GM21367 (cell line): ENCODE measurements around the gene TCP11L2.
"Not testable (repeated sequence)": the region's sequence is repeated elsewhere in the genome, so short reads cannot be mapped to it uniquely, and the experiment has no call there.

Experiments
- ATAC-seq: cut with Tn5 transposase; IDR thresholded peaks from one replicate; pipeline ENCODE4 v1.9.1; 2021; ENCODE audit not compliant: unreplicated experiment

TCP11L2 gene

GRCh38 chr12:106282457-106283097, 20.0 kb upstream of the TCP11L2 start:
- ATAC-seq: no peak

GRCh38 chr12:106284358-106285105, 18.0 kb upstream of the TCP11L2 start:
- ATAC-seq: no peak

GRCh38 chr12:106285982-106286381, 16.6 kb upstream of the TCP11L2 start:
- no peak for ATAC-seq

GRCh38 chr12:106286576-106287162, 15.9 kb upstream of the TCP11L2 start:
- not testable (repeated sequence) for ATAC-seq

- ATAC-seq: no peak
These were observed 15.2 kb upstream of the TCP11L2 start for GRCh38 chr12:106287364-106287763.

GRCh38 chr12:106288101-106288493, 14.4 kb upstream of the TCP11L2 start:
- ATAC-seq: no peak

GRCh38 chr12:106288494-106289195, 13.9 kb upstream of the TCP11L2 start:
- no peak for ATAC-seq

GRCh38 chr12:106289196-106289681, 13.3 kb upstream of the TCP11L2 start:
- no peak for ATAC-seq

GRCh38 chr12:106290666-106291065, 11.9 kb upstream of the TCP11L2 start:
- ATAC-seq: no peak

GRCh38 chr12:106291342-106291741, 11.2 kb upstream of the TCP11L2 start:
- no peak for ATAC-seq

- ATAC-seq: no peak
These were observed 10.2 kb upstream of the TCP11L2 start for GRCh38 chr12:106292339-106292738.

- no peak for ATAC-seq
These were observed 6.2 kb upstream of the TCP11L2 start for GRCh38 chr12:106296179-106296877.

GRCh38 chr12:106297075-106297474, 5.5 kb upstream of the TCP11L2 start:
- no peak for ATAC-seq

GRCh38 chr12:106297681-106298080, 4.9 kb upstream of the TCP11L2 start:
- no peak for ATAC-seq

- ATAC-seq: no peak
These were observed 3.2 kb upstream of the TCP11L2 start for GRCh38 chr12:106299202-106299774.

GRCh38 chr12:106300761-106301160, 1.8 kb upstream of the TCP11L2 start:
- ATAC-seq: no peak

GRCh38 chr12:106301241-106301610, 1.3 kb upstream of the TCP11L2 start:
- no peak for ATAC-seq

- peak; percentile 63 for ATAC-seq
These were observed 767 bp upstream of the TCP11L2 start for GRCh38 chr12:106301611-106302321.

- ATAC-seq: peak; percentile 29
These were observed 778 bp downstream of the TCP11L2 start for GRCh38 chr12:106303202-106303820.
